K562 (cell line): ENCODE measurements around the gene SHB. TPM values are rescaled to one million over a fixed set of nuclear protein-coding genes. Genes with fewer than 3 reads are reported as not detected.

ENCODE experiments used
- ARNT ChIP-seq, 2 experiments: fragments of 450-650 bp; IDR thresholded peaks; 2 replicates each; pipeline ENCODE4 v1.6.1; 2016; ENCODE audit warnings: mild to moderate bottlenecking in 1 of 2
- EP300 ChIP-seq: IDR thresholded peaks from 2 replicates; pipeline ENCODE4 v1.6.1; 2012; ENCODE audit warnings: low read length, improper control_type of control experiment
- FOSL1 ChIP-seq: fragments of 200-800 bp; sonication (Bioruptor generic); conservative IDR thresholded peaks from 2 replicates; pipeline ENCODE4 v1.6.1; 2016; ENCODE audit warnings: missing genetic modification characterization, missing compliant biosample characterization
- FOXP4 ChIP-seq: sonication (generic); formaldehyde crosslinking; IDR thresholded peaks from 2 replicates; pipeline ENCODE4 v1.8.0; 2022; ENCODE audit warnings: mild to moderate bottlenecking, missing genetic modification reagents, borderline replicate concordance
- GTF2B ChIP-seq: IDR thresholded peaks from 2 replicates; pipeline ENCODE4 v1.6.1; 2011; ENCODE audit not compliant: insufficient read length; ENCODE audit errors: extremely low read depth
- HDAC2 ChIP-seq: fragments of 450-650 bp; IDR thresholded peaks from 2 replicates; pipeline ENCODE4 v1.6.1; 2016; ENCODE audit warnings: mild to moderate bottlenecking
- NCOA4 ChIP-seq: fragments of 450-650 bp; IDR thresholded peaks from 2 replicates; pipeline ENCODE4 v1.6.1; 2018; ENCODE audit warnings: mild to moderate bottlenecking; ENCODE audit not compliant: partially characterized antibody
- NFE2L1 ChIP-seq: fragments of 450-650 bp; IDR thresholded peaks from 2 replicates; pipeline ENCODE4 v1.6.1; 2016; ENCODE audit warnings: missing genetic modification characterization, low read depth, mild to moderate bottlenecking, missing compliant biosample characterization, moderate library complexity, borderline replicate concordance
- NFXL1 ChIP-seq: fragments of 450-650 bp; formaldehyde crosslinking; IDR thresholded peaks from 2 replicates; pipeline ENCODE4 v1.4.0; 2021; ENCODE audit warnings: mild to moderate bottlenecking
- PCBP1 ChIP-seq: fragments of 200-400 bp; formaldehyde crosslinking; IDR thresholded peaks from 2 replicates; pipeline ENCODE4 v1.6.1; 2018; ENCODE audit warnings: mild to moderate bottlenecking, low read depth, low read length; ENCODE audit not compliant: poor library complexity, severe bottlenecking
- POLR2H ChIP-seq: IDR thresholded peaks from 2 replicates; pipeline ENCODE4 v1.6.1; 2016; ENCODE audit warnings: missing genetic modification characterization, low read depth, mild to moderate bottlenecking, control low read depth, missing compliant biosample characterization, moderate library complexity
- SNIP1 ChIP-seq: fragments of 450-650 bp; IDR thresholded peaks from 2 replicates; pipeline ENCODE4 v1.7.1; 2017; ENCODE audit warnings: low read depth, mild to moderate bottlenecking
- SREBF2 ChIP-seq: sonication (generic); formaldehyde crosslinking; IDR thresholded peaks from 2 replicates; pipeline ENCODE4 v1.4.0; 2020; ENCODE audit warnings: mild to moderate bottlenecking, missing genetic modification reagents
- SRSF9 ChIP-seq: fragments of 200-400 bp; formaldehyde crosslinking; IDR thresholded peaks from 2 replicates; pipeline ENCODE4 v1.6.1; 2017; ENCODE audit warnings: low read depth, low read length, borderline replicate concordance
- TAF15 ChIP-seq: fragments of 200-400 bp; formaldehyde crosslinking; IDR thresholded peaks from 2 replicates; pipeline ENCODE4 v1.6.1; 2017; ENCODE audit warnings: mild to moderate bottlenecking, low read depth, low read length, moderate library complexity
- TRIM24 ChIP-seq, 2 experiments: fragments of 450-650 bp; IDR thresholded peaks; 2 replicates each; pipeline ENCODE4 v1.6.1; 2016
- ZNF165 ChIP-seq: fragments of 250-450 bp; sonication (Bioruptor Pico); IDR thresholded peaks from 2 replicates; pipeline ENCODE4 v1.4.0; 2020; ENCODE audit warnings: borderline replicate concordance
- ZNF263 ChIP-seq: sonication (generic); formaldehyde crosslinking; IDR thresholded peaks from 2 replicates; pipeline ENCODE4 v1.8.0; 2022; ENCODE audit warnings: mild to moderate bottlenecking, missing genetic modification reagents, borderline replicate concordance
- ZNF280A ChIP-seq: fragments of 450-650 bp; IDR thresholded peaks from 2 replicates; pipeline ENCODE4 v1.6.1; 2018; ENCODE audit warnings: mild to moderate bottlenecking, low read depth; ENCODE audit not compliant: partially characterized antibody
- ZNF408 ChIP-seq: fragments of 250-450 bp; sonication (Bioruptor Pico); IDR thresholded peaks from 2 replicates; pipeline ENCODE4 v1.4.0; 2020; ENCODE audit warnings: low read depth, mild to moderate bottlenecking, moderate library complexity
- ZNF449 ChIP-seq: fragments of 250-450 bp; sonication (Bioruptor Pico); IDR thresholded peaks from 2 replicates; pipeline ENCODE4 v1.8.0; 2022; ENCODE audit warnings: moderate library complexity, mild to moderate bottlenecking, inconsistent platforms
- ZNF764 ChIP-seq: fragments of 250-450 bp; sonication (Bioruptor Pico); IDR thresholded peaks from 2 replicates; pipeline ENCODE4 v1.4.0; 2020; ENCODE audit warnings: low read depth, mild to moderate bottlenecking, moderate library complexity
- polyA plus RNA-seq, 8 experiments: library from polyadenylated mRNA; depleted of rRNA in 4 of 8; stranded (reverse) in 5 of 8; unstranded in 3 of 8; fragments of >200 nt; fragmentation: Nextera tagmentation in 2 of 8; fragmentation: Illumina TruSeq in 1 of 8; extraction: Ambion mirVana in 2 of 8; extraction: Trizol in 1 of 8; gene quantifications; 2 replicates each; pipeline versions ENCODE4 v1.2.1 to v1.2.3, GENCODE V29; 2011 to 2014; ENCODE audit warnings: inconsistent platforms in 1 of 8, missing spikeins in 1 of 8
- total RNA-seq, 7 experiments: library from RNA; depleted of rRNA in 6 of 7; stranded (reverse); fragments of >200 nt in 6 of 7; fragmentation: Illumina TruSeq in 2 of 7; extraction: Trizol in 2 of 7; gene quantifications; 2 replicates each; pipeline versions ENCODE4 v1.2.1 to v1.2.3, GENCODE V29; 2011 to 2021; ENCODE audit warnings: low replicate concordance in 1 of 7

The SHB gene
- total and polyA plus RNA-seq, 9 of the 15 experiments (the other 6 are each of a cell fraction or from before 2014, with no cell fraction given): 0.78 to 16.0 (median 5.3) TPM

GRCh38 chr9:38039090-38039906 is 29.7 kb downstream of the SHB start (continued):
- TF ChIP-seq ZNF449 (CRISPR knock-in tag) (no peak), EP300 (no peak; the same call in 1 of the 2 replicates), FOSL1 (peak; percentile 12; the same call in 1 of the 2 replicates), TAF15 (no peak), SNIP1 (no peak), ZNF764 (CRISPR knock-in tag) (no peak; the same call in 1 of the 2 replicates), GTF2B (no peak), NFE2L1 (tag) (peak; percentile 72), HDAC2 (no peak), SRSF9 (no peak), ZNF165 (CRISPR knock-in tag) (no peak), ZNF280A (no peak), ARNT (IDR thresholded peaks at IDR 0.05) (no peak), FOXP4 (CRISPR knock-in tag) (no peak), ZNF408 (no peak), TRIM24 (IDR thresholded peaks at IDR 0.05) (no peak), POLR2H (no peak), NCOA4 (no peak), NFXL1 (CRISPR knock-in tag) (peak; percentile 68; the same call in 1 of the 2 replicates), ZNF263 (CRISPR knock-in tag) (no peak), SREBF2 (CRISPR knock-in tag) (no peak), PCBP1 (no peak)
